GM21528 (cell line): ENCODE measurements around the gene NEUROG1.
"Not testable (repeated sequence)": the region's sequence is repeated elsewhere in the genome, so short reads cannot be mapped to it uniquely, and the experiment has no call there.

Experiments
- ATAC-seq: cut with Tn5 transposase; IDR thresholded peaks from one replicate; pipeline ENCODE4 v1.9.1; 2021; ENCODE audit warnings: mild to moderate bottlenecking, moderate library complexity; ENCODE audit not compliant: unreplicated experiment, low FRiP score

The NEUROG1 gene

GRCh38 chr5:135501965-135502364 lies 33.8 kb downstream of the NEUROG1 start:
- ATAC-seq, result no peak

DNA sequence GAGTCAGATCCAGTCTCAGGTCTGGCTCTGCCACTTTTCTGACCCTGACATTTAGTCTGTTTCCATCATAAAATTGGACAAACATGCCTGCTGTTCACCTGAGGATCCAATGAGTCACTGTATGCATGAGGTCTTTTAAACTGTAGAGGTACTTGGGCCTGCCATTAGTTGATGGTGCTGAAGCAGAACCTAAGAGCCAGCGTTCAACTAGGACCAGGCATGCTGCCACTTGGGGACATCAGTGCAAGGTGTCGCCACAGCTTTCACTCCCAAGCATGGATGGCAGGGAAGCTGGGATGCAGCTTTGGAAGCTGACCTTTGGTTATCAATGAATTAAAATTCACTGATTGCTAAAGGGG lies 37.1 kb downstream of the NEUROG1 start:
- ATAC-seq, result no peak

DNA sequence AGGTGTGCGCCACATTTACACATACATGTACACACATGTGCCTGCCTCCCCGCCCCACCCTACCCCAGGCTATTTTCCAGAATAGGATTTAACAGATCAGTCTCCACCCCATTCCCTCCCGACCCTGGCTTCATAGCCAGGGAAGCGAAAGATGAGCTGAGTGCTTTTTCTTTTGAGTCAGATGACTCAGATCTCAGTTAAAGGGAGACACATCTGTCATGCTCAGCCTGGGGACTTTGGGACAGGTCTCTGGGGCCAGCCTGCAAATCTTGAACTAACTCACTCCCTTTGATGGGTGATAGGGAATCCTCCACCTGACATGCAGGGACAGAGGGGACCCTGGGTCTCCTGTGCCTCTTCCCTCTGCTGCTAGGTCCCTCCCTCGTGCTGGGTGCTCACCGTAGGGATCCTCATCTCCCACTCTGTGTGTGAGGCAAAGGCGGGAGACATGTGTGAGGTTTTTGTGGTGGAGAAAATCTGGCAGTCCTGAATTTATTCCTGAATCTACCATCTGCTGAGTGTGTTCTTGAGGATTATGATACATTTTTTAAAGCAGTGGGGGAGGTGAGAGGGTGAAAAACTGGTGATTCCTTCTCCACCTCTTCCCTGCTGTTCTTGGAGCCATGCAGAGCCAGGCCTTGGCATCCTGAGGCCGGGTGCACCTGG lies 37.7 kb downstream of the NEUROG1 start:
- no peak for ATAC-seq

DNA sequence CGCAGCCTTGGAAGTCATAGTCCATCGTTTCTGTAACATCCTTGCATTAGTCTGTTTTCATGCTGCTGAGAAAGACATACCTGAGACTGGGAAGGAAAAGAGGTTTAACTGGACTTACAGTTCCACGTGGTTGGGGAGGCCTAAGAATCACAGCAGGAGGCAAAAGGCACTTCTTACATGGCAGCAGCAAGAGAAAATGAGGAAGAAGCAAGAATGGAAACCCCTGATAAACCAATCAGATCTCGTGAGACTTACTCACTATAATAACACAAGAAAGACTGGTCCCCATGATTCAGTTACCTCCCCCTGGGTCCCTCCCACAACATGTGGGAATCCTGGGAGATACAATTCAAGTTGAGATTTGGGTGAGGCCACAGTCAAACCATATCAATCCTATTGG lies 40.2 kb downstream of the NEUROG1 start:
- not testable (repeated sequence) for ATAC-seq

- ATAC-seq, result no peak
Measured at GRCh38 chr5:135494196-135494595, 41.6 kb downstream of the NEUROG1 start.

DNA sequence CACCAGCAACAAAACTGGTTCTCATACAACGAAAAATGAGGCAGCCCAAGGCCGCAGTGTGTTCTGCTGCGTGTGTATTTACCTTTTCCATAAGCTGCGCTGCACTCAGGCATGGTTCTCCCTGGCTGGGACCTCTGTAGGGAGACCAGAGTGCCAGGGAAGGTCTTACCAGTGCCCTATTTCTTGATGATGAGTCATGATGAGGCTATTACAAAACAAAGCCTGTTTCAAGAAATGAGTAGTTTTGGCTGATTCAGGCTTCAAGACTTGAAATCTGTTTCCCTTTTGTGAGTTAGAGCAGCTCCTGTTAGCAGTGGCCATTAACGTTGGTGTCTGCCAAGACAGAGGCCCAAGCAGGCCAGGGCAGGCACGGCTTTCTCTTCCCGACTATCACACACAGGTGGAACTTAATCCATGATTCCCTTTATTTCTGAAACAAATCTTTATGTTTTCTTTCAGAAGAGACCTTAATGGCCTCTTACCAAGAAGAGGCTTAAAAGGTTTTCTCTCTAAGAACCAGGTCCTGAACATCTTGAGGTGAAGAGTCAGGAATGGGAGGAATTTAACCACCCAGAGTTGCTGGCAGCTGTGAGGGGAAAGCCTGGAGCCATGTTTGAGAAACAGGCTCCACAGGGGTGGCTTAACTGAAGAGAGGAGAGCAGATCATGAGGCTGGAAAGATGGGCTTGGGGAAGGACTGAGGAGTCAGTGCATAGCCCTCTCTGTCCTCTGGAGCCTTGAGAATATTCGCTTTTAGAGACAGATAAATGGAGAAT lies 42.2 kb downstream of the NEUROG1 start:
- no peak for ATAC-seq

- no peak for ATAC-seq
Measured at GRCh38 chr5:135492319-135492626, 43.5 kb downstream of the NEUROG1 start.

DNA sequence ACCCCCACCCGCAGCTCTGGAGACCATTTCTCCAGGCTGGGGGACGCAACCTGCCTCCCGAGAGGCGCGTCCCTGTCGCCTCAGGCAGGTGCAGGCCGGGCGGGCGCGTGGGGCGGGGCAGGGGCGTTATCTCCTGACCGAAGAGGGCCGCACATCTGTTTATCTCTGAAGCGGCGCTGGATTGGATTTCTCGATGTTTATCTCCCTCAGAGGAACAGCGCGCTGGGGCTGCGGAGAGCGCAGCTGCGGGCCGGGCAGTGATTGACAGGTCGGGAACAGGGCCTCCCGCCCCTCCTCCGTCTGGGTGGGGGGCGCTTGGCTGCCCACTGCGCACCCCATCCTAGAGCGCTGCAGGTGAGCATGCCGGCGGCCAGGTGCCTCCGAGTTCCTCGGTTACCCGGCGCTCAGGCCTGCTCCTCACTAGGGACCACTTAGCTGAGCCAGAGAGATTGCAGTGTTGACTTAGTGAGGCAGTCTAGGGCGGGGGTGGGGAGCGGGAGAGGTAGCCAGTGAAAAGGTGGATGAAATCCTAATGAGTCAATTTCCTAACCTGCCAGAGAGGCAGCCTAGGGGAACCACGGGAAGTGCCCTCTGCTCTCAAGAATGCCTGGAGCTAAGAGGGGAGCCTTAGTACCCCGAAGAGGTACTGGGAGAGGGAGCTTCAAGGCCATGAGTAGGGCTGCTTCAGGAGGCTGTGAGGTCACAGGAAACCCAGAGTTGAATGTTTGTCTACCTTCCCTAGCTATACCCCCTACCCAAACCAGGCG lies 44.0 kb downstream of the NEUROG1 start:
- no peak for ATAC-seq

DNA sequence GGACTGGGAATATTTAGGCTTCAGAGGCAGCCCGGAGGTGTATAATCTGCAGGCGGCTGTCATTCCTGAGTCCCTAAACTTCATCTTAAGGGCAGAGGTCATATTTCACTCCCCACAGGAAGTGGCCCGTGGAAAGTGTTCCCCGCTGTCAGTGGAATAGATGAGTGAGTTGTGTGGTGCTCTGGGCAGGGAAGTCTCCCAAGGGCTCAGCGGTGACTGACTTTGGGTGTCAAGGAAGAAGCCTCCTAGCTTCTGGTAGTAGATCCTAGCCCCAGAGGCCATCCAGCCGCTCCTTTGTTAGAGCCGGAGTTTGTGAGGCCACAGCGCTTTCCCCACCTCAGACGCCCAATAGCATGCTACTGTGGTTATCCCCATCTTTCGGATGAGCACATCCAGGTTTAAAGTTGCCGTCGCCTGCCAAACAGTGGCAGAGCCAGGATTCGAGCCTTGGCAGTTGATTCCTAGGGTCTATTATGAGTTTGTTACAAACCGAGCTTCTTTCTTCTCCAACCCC lies 44.7 kb downstream of the NEUROG1 start:
- no peak for ATAC-seq

GRCh38 chr5:135490245-135491037 lies 45.3 kb downstream of the NEUROG1 start:
- no peak for ATAC-seq

DNA sequence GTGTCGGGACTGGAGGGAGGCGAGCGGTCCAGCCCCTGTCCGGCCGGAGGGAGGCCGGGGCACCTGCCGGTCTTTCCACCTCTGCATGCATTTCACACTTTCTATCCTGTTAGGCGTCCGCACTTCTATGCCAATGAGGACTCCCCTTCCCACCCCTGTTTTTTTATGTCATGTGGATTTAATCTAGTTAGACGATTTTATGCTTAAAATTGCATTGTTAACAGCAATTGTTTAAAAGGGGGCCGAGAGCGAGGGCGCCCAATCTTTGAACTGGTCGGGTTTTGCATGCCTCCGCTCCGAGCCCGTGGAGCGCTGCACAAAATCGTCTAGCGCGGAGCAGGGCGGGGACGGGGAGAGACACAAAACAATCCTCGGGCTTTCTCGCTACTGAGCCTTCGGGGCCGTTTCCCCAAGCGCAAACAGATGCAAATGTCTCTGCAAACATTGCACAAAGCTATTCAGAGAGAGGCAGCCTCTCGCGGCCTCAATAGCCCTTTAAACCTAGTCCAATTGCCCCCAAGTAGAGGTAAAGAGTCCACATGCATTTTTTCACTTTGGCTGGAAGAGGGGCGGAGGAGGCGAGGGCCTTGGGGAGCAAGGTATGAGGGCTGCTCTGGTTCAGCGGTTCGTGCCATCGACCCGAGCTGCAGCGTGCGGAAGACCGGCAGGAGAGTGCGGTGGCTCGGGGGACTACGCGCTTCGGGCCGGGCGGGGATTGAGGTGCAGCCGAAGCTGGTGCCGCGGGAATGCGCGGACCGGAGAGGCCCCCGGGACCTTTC lies 46.1 kb downstream of the NEUROG1 start:
- no peak for ATAC-seq

GRCh38 chr5:135488727-135489465 lies 46.9 kb downstream of the NEUROG1 start:
- ATAC-seq, result no peak

DNA sequence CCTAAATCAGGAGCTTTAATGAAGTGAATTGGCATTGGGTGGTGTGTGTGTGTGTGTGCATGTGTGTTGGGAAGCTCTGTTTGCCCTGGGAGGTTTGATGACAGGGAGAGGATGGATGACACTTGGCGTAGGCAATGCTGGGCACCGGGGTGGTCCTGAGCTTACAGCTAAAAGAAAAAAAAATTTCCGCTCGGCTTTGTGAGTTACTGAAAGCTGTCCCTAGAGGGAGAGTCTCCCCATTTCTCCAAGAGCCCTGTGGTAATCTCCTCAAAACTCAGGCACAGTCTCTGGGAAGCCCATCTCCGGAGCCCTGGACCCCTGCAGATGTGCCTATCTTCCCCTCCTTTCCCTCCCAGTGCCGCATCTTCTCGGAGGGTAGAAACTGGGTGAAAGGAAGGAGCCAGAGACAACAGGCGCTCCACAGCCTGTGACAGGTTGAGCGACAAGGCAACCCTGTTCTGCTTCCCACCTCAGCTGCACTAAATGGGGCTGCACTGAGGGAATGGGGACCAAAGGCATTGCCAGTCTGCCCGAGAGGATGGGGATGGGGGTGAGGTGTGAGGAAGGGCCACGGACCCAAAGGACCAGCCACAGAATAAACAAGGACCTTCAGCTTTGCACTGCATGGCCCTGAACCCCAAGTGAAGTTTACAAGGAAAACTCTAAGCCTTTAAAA lies 47.8 kb downstream of the NEUROG1 start:
- ATAC-seq, result no peak

DNA sequence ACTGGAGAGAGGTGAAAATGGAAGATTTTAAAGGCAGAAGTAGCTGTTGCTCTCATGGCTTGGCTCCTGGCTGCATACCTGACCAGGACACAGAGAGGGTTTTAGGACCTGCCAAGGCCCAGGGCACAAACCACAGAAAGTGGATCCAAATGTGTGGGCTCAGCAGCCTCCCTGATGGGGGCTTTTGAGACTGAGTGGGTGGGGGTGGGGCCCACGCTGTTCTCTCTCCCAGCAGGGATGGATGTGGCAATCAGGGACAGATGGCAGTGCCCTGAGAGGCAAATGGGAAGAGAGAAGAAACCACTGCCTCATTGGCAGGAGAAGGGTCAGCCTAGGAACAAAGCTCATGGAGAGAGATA lies 48.7 kb downstream of the NEUROG1 start:
- no peak for ATAC-seq

DNA sequence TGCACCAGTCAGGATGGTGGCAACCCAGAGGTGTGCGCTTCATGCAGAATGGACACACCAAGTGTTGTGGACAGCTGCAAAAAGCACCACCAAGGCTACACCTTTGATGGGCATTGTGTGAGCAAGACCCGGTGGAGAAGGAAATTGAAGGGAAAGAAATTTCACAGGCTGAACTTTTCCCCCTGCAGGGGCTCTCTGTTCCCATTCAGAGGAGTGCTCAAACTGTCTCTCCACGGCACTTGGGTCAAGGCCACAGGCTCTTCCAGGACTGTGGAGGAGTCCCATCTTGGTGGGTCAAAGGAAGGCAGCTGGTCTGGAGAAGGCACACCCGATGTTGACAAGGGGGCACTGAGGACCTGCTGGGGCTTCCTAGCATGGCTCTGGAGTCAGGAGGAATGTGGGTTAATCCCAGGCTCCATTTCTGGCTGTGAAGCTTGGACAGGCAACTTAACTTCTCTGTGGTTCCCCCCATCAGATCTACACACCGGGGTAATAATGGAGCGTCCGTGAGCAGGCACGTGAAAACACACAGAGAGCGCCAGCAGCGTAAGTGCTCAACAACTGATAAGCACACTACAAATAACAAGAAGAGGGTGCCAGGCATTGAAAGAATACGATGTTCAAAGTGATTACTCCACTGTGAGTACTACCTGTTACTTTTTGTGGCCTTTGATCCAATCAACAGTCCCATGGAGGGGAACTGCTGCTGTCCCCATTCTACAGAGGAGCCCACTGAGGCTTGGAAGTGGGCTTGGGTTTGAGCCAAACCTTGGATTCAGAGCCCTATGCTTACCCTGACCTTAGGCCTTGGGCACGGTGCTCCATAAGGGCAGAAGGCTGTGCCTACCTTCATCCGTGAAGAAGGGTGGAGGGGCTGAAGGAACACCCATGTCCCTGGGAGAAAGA lies 49.4 kb downstream of the NEUROG1 start:
- no peak for ATAC-seq

GRCh38 chr5:135484674-135485086 lies 51.1 kb downstream of the NEUROG1 start:
- no peak for ATAC-seq
